Prostate gland (tissue), 2 donors: ENCODE measurements around the gene MASP1.

ENCODE experiments used
- POLR2A ChIP-seq: fragments of 450-650 bp; IDR thresholded peaks from one replicate; pipeline ENCODE4 v1.6.1; 2016; ENCODE audit warnings: antibody characterized with exemption, mild to moderate bottlenecking
- POLR2AphosphoS5 ChIP-seq: sonication (generic); formaldehyde crosslinking; IDR thresholded peaks from one replicate; pipeline ENCODE4 v1.6.1; 2017; ENCODE audit warnings: antibody characterized with exemption
- TF ChIP-seq, protein P1 (sequence below), 4 experiments: fragments of 200-600 bp in 2 of 4; fragments of 450-650 bp in 2 of 4; sonication (generic) in 2 of 4; IDR thresholded peaks; 1 replicate in 3 of 4; 2 replicates in 1 of 4; pipeline ENCODE4 v1.5.1; 2016 to 2019; ENCODE audit warnings: antibody characterized with exemption in 4 of 4, mild to moderate bottlenecking in 2 of 4, moderate library complexity in 2 of 4

DNA sequence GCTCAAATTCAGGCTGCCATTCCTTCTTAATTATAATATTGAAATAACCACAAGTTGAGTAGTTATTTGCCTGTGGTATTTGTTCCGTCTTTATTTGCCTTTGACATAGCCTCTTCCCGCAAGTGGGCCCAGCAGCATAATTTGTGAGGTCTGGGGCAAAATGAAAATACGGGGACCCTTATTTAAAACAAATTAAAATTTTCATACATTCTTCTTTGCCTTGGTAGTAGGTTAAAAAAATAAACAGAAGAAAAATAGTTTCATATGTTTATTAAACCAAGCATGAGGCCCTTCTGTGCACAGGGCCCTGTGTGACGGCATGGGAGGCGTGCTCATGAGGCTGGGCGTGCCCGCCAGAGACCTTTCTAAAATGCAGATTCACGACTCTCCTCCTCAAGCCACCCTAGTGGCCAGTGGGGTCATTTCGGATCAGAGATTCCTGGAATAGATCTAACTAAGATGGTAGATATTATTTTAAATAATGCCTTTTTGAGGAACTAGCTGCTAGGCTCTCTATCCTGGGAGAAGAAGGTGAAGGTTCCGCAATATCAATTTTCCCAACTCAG lies 35.4 kb downstream of the MASP1 start:
- TF ChIP-seq POLR2A (no peak), POLR2AphosphoS5 (no peak)
- TF ChIP-seq, protein P1, sequence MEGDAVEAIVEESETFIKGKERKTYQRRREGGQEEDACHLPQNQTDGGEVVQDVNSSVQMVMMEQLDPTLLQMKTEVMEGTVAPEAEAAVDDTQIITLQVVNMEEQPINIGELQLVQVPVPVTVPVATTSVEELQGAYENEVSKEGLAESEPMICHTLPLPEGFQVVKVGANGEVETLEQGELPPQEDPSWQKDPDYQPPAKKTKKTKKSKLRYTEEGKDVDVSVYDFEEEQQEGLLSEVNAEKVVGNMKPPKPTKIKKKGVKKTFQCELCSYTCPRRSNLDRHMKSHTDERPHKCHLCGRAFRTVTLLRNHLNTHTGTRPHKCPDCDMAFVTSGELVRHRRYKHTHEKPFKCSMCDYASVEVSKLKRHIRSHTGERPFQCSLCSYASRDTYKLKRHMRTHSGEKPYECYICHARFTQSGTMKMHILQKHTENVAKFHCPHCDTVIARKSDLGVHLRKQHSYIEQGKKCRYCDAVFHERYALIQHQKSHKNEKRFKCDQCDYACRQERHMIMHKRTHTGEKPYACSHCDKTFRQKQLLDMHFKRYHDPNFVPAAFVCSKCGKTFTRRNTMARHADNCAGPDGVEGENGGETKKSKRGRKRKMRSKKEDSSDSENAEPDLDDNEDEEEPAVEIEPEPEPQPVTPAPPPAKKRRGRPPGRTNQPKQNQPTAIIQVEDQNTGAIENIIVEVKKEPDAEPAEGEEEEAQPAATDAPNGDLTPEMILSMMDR (IDR thresholded peaks at IDR 0.05) = no peak
